ENCODE measurements around the gene SUGCT.
"Not testable (repeated sequence)": the region's sequence is repeated elsewhere in the genome, so short reads cannot be mapped to it uniquely, and the experiment has no call there.

Gene SUGCT

DNA sequence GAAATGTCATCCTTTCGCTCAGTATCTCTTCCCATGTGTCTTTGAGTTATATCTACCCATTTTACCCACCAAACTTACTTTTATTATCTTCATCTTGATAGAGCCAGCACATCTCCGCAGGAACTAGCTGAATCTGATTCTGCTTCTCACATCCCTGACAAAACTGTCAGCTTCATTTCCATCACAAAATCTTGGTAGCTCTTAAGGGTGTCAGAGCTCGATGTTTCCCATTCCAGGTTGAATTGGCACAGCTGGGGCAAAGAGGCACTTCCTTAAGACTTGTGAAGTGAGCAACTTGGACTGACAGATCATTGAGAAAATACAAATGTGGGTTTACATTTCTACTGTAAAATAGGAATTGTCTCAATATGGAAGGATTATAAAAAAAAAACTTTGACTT is 434.5 kb downstream of the SUGCT start:
- DNase-seq (ENCODE audit: low read depth in 3 of 3) = no peak

DNA sequence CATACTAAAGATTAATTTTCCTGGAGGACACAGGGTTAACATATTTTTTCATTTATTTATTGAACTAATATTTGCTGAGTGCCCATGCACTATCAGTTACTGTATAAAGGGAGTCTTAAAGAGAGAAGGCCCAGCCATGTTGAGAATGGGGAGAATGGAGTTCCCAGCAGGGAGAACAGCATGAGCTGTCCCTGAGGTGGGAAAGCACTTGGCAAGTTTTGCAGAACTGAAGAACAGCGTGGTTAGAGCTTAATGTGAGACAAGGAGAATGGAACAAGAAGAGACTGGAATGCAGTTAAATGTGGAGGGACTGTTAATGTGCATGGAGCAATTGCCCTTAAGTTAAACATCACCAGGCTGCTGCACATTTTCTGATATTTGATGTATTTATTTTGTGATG is 435.4 kb downstream of the SUGCT start:
- DNase-seq (ENCODE audit: low read depth in 3 of 3) = no peak

DNA sequence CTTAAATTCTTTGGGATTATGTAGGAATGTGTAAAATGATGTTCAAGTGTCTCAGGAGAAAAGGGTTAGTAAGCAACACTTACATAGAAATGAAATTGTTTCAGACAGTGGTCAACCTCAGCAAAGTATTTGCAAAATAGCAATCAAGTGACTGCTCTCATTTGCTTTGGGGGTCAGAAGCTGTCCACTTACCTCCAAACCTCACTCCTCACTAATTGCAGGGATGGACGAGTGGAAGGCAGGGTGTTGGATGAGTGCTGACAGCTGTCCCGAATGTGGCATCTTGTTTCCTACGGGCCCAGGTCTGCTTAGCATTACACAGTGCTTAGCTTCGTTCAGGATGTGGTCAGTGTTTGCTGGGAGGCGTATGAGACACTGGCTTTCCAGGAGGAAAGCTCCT is 437.0 kb downstream of the SUGCT start:
- DNase-seq (ENCODE audit: low read depth in 3 of 3) = no peak

DNA sequence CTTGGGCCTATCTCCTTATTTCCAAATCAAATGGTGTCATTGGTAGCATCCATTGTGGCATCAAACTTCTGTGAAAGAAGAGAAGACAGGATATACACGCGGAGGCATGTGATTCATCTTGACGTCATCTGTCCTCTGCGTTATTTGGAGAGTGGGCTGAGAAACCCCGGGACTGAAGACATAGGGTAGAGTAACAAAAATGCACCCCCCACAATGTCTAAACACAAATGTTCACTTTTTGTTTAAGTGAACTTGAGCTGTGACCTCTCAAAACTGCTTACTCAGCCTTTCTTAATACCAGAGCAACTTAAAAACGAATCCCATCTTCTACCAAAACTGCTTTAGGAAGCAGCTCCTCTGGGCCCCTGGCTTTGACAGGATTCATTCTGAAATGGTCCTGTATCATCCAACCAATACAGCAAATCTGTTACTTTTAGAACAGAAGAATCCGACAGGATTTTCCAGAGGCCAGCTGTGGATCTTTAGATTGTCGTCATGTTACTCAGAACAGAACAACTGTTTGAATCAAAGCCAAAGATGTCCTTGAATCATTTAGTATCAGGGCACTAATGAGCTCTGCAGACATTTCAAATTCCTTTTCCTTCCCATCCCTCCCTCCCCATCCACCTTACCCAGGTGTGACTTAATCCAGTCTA is 438.1 kb downstream of the SUGCT start:
- no peak for DNase-seq (ENCODE audit: low read depth in 3 of 3)

DNA sequence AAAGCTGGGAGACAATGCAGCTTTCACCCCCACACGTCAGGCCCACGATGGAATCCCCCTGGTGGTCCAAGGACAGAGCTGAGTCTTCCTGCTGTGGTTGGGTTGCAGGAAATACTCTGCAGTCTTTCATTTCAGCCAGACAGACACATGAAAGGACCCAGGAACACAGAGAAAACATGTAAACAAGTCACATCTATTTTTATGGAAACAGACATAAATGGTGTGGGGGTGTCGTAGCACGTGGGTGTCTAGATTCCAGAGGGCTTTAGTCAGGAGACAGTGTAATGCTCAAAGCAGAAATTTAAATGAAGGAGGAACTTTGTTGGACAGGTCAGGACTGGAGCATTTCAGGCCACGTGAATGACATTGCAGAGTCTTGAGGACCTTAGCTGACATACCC is 444.6 kb downstream of the SUGCT start:
- DNase-seq (ENCODE audit: low read depth in 3 of 3) = no peak

DNA sequence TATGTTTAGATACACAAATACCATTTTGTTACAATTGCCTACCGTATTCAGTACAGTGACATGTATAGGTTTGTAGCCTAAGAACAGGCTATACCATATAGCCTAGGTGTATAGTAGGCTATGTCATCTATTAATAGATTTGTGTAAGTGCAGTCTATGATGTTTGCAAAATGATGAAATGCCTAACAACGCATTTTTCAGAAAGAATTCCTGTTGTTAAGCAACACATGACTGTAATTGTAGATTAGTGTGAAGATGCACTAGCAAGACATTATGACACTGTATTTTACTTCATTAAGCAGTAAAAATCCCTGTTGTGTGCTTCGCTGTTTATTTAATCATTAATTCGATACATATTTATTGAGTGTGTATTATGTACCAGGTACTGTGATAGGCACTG is 446.0 kb downstream of the SUGCT start:
- no peak for DNase-seq (ENCODE audit: low read depth in 3 of 3)

DNA sequence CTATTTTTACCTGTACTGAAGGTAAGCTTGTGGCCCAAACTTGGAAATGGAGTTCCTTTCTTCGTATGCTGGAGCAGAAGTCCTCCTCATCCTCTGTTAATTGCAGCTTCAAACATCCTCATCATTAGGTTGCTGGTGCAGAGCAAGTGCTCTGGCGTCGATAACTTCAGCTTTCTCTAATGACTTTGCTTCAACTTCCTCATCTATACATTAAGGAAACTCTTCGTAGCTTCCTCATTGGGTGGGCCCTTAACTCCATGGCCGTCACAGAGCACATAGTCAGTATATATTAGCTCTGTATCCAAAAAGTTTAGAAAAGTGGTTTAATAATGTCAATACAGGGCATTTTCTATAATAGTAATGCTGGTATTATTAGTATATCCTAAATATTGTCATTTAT is 447.7 kb downstream of the SUGCT start:
- DNase-seq (ENCODE audit: low read depth in 3 of 3) = no peak

DNA sequence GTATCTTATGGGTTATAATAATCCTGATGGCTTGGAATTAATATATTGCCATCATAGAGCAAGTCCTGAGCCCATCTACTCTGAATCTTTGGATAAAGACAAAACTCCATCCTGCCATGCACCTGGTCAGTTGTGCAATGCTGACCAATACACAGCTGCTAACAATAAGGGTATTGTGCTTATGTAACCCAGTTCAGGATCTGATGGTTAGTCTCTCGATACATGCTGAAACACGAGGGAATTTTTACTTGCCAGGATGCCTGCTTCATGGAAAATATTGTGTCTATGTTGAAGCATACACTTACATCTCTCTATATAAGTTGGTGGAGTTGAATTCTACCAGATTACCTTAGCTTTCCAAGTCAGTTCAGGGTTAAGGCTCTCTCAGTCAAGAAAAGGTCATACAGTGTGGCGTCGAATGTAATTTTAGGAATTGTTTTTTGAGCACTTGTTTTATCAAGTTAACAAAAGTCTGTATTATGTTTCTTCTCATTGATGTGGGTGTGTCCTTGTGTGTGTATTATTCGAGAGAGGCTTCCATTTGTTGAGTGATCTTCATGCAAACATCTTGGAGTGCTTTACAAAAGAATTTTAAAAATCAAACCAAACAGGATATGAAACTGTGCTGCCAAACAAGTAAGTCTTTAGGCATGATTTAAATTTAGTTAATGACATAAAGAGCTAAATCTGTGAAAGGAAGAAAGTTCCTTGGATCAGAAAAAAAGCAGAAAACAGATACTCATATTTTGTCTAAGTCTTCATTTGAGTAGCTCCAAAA is 449.1 kb downstream of the SUGCT start:
- no peak for DNase-seq (ENCODE audit: low read depth in 3 of 3)

DNA sequence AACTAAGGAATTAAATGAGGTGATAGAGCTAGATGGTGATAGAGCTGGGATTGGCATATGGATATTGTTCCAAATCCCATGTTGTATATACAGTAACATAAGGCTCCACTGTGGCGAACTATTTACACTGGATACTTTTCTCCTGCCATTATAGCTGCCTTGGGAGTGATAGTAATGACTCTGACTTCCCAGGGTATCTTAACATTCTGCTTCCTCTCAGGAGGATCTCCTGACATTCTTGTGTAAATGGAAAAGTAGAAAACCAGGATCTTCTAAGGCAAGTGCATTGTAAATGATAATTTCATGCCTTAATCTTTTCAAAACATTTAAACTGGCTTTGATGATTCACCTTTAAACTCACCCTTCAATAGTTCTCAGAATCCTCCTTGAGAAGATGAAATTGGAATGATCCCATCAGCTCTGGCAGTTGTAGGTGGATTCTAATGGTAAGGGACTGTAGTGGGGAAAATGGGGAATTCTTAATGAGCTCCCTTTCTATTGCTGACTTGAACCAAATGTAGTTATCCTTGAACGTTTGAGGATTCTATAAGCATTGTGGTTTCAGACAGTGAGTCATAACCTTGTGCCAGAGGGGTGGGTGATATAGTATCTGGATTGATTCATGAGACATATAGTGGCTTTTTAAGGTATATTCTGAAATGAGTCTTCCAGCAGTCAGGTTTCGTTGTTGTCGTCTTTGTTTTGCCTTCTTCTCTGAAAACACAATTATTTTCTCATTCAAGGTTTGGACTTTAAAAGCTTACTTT is 450.0 kb downstream of the SUGCT start:
- DNase-seq (ENCODE audit: low read depth in 3 of 3) = no peak

DNA sequence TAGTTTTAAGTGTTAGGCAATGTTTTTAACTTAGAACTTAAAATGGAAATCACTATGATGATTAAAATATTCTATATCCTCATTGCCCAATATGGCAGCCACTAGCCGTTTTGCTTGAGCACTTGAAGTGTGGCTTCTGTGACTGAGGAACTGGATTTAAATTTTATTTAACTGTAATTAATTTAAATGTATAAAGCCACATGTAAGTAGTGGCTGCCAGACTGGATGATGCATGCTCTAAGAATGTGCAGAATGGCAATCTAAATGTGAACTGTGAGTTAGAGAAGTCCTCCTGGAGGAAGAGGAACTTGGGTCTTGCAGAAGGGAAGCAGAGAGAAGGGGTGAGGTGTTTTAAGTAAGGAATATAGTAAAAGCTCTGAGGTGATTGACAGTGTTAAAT is 451.4 kb downstream of the SUGCT start:
- DNase-seq (ENCODE audit: low read depth in 3 of 3) = no peak

DNA sequence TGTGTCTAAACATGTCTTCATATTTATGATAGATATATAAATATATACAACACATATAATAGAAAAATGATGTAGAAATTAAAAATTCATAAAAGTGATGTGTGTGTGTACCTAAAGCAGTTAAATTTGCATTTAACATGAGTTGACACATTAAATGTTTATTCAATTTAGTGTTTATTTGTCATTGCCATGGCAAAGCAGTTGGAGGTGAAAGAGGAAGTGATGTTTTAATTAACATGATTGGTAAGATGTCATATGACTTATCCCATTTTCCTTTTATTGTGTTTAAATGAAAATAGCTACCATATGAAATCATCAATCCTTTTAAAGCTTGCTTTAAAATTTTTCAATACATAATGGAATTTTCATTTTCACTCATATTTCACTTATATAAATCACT is 452.6 kb downstream of the SUGCT start:
- DNase-seq (ENCODE audit: low read depth in 3 of 3) = no peak

DNA sequence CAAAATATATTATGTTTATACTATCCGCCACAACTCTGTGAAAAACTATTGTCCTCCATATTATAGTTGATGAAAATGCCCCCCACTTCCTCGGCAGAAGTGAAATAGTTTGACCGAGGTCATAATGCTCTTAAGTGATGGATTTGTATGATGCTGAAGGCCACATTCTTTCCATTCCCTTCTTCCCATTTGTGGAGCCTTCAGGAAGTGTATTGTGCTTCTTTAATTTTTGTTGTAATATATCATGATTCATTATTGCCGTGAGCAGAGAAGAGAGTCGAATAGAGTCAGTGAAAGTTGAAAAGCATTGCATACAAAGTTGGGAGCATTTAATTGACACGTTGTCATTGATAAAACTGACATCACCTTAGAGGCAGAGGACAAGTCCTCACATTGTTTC is 460.3 kb downstream of the SUGCT start:
- no peak for DNase-seq (ENCODE audit: low read depth in 3 of 3)

DNA sequence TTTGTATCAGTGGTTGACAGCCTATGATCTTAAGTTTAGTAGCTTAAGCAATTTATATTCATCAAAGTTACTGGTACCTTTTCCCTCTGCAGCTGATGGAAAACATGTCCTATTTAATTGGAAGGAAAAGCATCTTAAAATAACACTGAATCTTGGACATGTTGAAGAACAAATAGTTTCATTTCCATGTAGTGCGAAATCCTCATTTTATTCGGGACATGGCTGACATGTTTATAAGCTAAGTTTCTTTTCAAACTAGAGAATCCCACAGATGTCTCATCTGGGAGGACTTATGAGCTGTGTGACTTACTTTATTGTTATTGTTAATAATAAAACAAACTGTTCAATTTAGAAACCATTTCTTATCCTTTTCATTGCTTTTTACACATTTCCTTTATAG is 461.0 kb downstream of the SUGCT start:
- DNase-seq (ENCODE audit: low read depth in 3 of 3) = no peak

DNA sequence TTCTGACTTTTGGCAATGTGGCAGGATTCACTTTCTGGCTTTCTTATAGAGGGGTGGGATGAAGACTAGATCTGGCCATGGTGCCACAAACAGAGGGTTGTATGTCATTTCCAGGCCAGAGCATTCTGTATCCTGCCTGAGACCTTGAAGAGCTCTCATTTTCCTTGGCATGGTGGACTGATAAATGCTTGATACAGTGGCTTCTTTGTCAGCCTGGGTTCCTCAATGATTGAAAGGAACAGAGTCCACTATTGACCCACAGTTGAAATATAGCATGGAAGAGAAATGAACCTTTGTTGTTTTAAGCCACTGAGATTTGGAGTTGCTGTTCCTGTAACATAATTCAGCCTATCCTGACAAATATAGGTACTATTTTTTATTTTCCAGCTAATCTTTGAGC is 462.7 kb downstream of the SUGCT start:
- DNase-seq (ENCODE audit: low read depth in 3 of 3) = no peak

DNA sequence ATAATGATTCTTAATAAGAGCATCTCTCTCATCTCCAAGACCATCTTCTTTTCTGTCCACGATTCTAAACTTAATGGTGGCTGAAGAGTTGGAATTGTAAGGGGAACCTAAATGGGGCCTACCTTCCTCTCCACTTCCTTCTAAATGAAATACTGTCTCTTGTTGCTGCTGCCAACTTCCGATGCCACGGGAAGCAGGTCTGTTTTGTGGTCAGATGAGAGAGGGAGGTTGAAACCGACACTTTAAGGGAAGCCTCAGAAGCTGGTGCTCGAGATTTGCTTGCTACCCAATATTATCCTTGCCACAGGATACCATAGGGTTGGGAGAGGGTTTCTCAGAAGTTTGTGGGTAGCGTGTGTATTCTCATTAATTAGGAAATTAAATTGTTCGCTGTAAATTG is 464.1 kb downstream of the SUGCT start:
- DNase-seq (ENCODE audit: low read depth in 3 of 3) = no peak

DNA sequence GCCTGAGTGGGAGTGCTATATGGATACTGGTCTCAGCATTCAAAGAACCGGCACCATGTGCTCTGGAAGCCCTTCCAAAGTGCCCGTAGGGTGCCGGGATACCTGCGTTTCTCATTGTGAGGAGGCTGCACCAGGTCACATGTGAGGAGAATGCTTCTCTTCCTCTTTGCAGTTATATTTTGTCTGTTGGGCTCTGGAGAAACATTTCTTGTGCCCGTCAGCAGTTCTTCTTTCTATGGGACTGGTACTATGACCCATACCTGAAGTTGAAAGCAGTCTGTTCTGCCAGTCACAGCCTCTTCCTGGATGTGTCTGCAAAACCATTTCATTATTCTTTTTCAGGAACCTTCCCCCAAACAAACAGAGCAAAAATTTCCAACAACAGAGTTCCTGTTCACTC is 465.0 kb downstream of the SUGCT start:
- no peak for DNase-seq (ENCODE audit: low read depth in 3 of 3)

DNA sequence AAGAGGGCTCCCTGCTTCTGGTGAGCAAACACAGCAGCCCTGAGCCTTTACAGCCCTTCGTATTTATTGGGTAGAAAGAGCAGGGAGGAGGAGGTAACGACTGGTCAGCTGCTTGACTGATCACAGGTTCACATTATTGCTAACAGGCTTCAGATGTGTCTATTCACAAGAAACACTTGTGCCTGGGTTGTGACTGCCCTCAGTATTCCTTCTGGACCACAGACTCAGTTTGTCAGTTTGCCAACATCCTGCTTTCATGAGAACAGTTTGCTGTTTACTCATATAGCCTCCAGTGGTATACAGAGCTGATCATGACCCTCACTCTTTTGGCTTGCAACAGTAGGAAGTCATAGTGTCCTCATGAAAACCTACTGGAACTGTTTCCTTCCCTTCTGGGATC is 467.5 kb downstream of the SUGCT start:
- DNase-seq (ENCODE audit: low read depth in 3 of 3) = not testable (repeated sequence)

DNA sequence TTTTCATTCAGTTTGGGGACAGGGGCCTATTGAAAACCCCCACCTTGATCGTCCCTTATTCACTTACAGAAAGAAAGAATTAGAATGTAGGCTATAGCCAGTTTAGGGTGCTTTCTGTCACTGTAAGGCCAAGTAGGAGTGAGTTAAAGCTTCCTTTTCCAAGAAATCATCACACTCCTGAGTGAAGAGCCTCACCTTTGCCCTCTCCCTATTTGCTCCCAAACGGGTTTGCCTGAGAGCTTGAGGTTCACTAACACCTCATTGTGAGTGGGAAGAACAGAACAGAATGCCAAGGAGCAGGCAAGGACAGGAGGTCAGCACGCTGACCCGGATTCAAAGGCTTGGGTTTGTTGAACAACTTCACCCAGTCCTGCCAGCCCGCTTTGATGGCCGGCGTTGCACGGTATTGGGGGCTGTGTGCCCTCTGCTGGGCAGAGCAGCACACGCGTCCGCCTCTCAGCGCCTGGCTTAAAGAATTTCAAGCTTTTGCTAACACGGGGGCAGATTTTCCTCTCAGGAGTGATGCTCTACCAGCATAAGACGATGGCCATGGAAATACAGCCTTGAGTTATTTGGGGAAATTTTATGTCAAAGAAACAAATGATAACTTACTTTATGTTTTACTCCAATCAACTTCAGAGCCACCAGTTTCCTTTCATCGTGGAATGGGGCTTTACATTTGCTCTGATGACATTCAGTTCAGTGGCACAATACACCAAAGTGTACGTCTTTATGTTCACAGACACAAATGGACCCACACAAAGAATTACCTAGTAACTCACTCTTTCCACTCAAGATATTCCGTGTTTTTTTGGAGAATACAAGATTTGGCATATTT is 470.0 kb downstream of the SUGCT start:
- DNase-seq (ENCODE audit: low read depth in 3 of 3) = peak in 1 of 3 experiments; percentile 7

DNA sequence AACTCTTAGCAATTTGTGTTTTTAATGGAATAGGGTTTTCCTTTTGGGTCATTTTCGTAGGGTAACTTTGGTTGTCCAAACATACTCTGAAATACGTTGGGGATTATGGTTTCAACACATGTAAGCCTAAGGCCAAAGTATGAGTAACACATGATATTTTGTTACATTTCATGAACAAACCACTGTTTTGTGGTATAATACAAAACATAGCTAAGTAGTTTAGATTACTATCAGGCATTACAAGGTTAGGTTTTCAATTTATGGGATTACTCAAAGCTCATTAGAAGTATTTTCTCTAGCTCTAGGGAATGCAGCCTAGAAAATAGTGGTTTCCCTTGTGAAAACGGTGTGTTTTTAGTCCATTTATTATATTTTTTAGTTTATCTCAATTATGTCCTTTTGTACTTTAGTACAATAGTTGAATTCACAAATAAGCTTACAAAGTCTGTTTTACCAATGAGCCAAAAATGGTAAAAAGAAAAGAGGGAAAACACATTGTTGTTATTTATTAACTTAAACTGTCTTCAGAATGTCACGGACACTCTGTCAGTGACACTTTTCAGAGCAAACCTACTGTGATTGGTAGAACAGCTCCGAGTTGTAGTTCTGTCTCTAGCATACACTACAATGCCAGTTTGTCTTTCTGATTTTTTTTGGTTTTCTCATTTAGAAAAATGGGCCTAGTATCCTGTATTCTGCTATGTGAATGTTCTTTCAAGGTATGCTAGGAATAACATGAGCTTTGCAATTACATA is 473.7 kb downstream of the SUGCT start:
- DNase-seq (ENCODE audit: low read depth in 3 of 3) = no peak

DNA sequence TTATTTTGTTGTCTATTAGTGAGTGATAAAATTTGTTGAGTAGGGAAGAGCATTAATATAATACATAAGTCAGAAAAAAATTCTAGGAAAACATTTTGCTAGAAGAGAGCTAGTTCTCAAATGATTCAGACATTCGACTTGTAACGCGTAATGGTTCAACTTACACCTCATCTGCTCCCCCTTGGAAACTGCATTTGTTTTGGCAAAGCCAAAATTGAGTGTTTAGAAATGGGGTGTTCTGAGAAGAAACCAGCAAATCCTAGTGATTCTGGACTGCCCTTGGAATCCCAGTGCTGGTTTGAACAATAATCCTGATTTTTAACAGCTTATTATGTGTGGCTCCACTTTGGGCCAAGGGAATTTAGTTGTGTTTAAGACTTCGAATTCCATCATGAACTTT is 475.7 kb downstream of the SUGCT start:
- DNase-seq (ENCODE audit: low read depth in 3 of 3) = no peak
